Measurements from ENCODE around the gene LRRN2. TPM values are rescaled to one million over a fixed set of nuclear protein-coding genes. Genes with fewer than 3 reads are reported as not detected.

Gene LRRN2
- total RNA-seq, 4 donors from 2014 or later = 0.10 to 0.32 TPM; not detected in 2

GRCh38 chr1:204684206-204684570 is 1.4 kb downstream of the LRRN2 start:
- TF ChIP-seq POLR2A (IDR thresholded peaks at IDR 0.05) (no peak), CTCF (IDR thresholded peaks at IDR 0.05) (no peak)
- WGBS, 2 donors = 46 to 58% methylated on average over 14 of the region's 14 CpGs
- no peak overlapping the region for H3K4me3 ChIP-seq (ENCODE audit: low read depth, poor library complexity, severe bottlenecking)
- intact Hi-C loops (cut with DNase I; ENCODE audit: low total_unique reads) = no loop called here
- DNase-seq (ENCODE audit: low spot score in 2 of 2) = no peak

- intact Hi-C loops (cut with DNase I; ENCODE audit: low total_unique reads) = no loop called here
- H3K4me3 ChIP-seq (ENCODE audit: low read depth, poor library complexity, severe bottlenecking) = no peak overlapping the region
- 66 to 77% methylated on average over 10 of the region's 10 CpGs for WGBS, 2 donors
- TF ChIP-seq POLR2A (IDR thresholded peaks at IDR 0.05) = no peak
- no peak for TF ChIP-seq CTCF (IDR thresholded peaks at IDR 0.05)
- DNase-seq (ENCODE audit: low spot score in 2 of 2) = no peak
These were observed 2.0 kb downstream of the LRRN2 start for GRCh38 chr1:204683284-204684205.

GRCh38 chr1:204680461-204680860 is 5.1 kb downstream of the LRRN2 start:
- no peak overlapping the region for H3K4me3 ChIP-seq (ENCODE audit: low read depth, poor library complexity, severe bottlenecking)
- no peak for TF ChIP-seq POLR2A (IDR thresholded peaks at IDR 0.05)
- no peak for TF ChIP-seq CTCF (IDR thresholded peaks at IDR 0.05)
- DNase-seq (ENCODE audit: low spot score in 2 of 2) = no peak

GRCh38 chr1:204680051-204680450 is 5.5 kb downstream of the LRRN2 start:
- DNase-seq (ENCODE audit: low spot score in 2 of 2) = no peak
- no peak for TF ChIP-seq POLR2A (IDR thresholded peaks at IDR 0.05)
- TF ChIP-seq CTCF (IDR thresholded peaks at IDR 0.05) = no peak
- WGBS, 2 donors = 63 to 64% methylated on average over 3 of the region's 3 CpGs
- H3K4me3 ChIP-seq (ENCODE audit: low read depth, poor library complexity, severe bottlenecking) = no peak overlapping the region
- intact Hi-C loops (cut with DNase I; ENCODE audit: low total_unique reads) = no loop called here

More at GRCh38 chr1:204680461-204680860, 5.1 kb downstream of the LRRN2 start:
- intact Hi-C loops (cut with DNase I; ENCODE audit: low total_unique reads) = no loop called here
- 83 to 84% methylated on average over 7 of the region's 7 CpGs for WGBS, 2 donors

GRCh38 chr1:204678721-204679475 is 6.6 kb downstream of the LRRN2 start:
- 78 to 79% methylated on average over 7 of the region's 7 CpGs for WGBS, 2 donors
- DNase-seq (ENCODE audit: low spot score in 2 of 2) = no peak
- H3K4me3 ChIP-seq (ENCODE audit: low read depth, poor library complexity, severe bottlenecking) = no peak overlapping the region
- TF ChIP-seq POLR2A (IDR thresholded peaks at IDR 0.05) = no peak
- TF ChIP-seq CTCF (IDR thresholded peaks at IDR 0.05) = no peak
- intact Hi-C loops (cut with DNase I; ENCODE audit: low total_unique reads) = loop anchor here (5.0 kb wide), 1 partner anchor 738 kb away; no protein-coding TSS in a partner anchor

All from lower leg skin (tissue), 4 donors.